Measurements from ENCODE around the gene SLC24A3.

The SLC24A3 gene

GRCh38 chr20:19310541-19310940 lies 98.1 kb downstream of the SLC24A3 start:
- DNase-seq = no peak

- DNase-seq = no peak
Observed at GRCh38 chr20:19313342-19314069, 101.1 kb downstream of the SLC24A3 start.

DNA sequence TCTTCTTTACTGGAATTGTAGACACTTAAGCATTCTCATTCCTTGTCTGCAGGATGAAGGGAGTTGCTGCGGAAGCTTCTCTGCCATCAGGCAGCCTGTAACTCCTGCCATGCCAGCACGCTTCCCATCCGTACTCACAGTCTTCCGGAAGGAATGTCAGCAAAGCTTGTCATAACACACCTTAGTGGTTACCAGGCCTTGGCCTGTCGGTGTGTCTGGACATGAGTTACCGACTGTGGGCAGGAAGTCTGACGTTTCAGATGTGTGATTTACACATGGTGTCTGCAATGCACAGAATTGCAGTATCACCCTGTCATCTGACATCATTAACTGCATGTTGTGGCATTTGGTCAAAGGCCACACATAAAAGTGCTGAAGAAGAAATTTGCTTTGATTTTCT lies 102.2 kb downstream of the SLC24A3 start:
- DNase-seq = no peak

GRCh38 chr20:19317237-19318069 lies 105.0 kb downstream of the SLC24A3 start:
- no peak for DNase-seq

DNA sequence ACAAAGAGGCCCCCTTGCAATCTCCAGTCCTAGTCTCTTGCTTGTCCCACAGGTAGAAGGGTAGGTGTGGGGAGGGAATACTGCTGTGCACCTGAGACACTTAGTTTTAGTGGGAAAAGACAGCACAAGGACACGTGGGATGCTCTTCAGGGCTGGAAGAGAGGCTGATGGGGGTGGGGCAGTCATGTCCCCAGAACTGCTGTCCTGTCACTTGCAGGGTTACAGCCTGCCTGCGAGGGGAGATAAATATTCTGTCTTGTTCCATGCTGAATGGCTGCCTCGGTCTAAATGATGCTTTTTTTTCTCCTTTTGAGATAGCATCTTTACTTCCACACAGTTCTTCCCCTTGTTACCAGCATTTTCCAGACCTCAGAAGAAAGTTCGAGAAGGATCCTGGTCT lies 106.2 kb downstream of the SLC24A3 start:
- no peak for DNase-seq

- no peak for DNase-seq
Observed at GRCh38 chr20:19320005-19320404, 107.6 kb downstream of the SLC24A3 start.

DNA sequence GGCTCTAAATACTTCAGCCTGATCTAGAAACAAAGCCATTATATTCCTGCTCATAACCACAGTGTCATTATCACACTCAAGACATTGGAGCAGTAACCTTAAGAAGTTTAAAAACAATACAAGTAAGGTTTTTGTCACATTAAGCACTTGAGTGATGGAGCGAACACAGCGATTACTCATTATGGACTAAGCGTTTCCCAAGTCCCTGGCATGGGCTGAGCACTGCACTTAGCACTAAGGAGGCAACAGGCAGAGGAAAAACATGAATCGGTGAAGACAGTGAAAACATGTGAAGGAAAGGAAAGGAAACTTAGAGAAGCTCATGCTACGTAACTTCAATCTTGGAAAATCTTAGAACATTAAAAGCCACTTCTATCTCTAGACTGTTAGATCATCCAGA lies 108.7 kb downstream of the SLC24A3 start:
- no peak for DNase-seq

DNA sequence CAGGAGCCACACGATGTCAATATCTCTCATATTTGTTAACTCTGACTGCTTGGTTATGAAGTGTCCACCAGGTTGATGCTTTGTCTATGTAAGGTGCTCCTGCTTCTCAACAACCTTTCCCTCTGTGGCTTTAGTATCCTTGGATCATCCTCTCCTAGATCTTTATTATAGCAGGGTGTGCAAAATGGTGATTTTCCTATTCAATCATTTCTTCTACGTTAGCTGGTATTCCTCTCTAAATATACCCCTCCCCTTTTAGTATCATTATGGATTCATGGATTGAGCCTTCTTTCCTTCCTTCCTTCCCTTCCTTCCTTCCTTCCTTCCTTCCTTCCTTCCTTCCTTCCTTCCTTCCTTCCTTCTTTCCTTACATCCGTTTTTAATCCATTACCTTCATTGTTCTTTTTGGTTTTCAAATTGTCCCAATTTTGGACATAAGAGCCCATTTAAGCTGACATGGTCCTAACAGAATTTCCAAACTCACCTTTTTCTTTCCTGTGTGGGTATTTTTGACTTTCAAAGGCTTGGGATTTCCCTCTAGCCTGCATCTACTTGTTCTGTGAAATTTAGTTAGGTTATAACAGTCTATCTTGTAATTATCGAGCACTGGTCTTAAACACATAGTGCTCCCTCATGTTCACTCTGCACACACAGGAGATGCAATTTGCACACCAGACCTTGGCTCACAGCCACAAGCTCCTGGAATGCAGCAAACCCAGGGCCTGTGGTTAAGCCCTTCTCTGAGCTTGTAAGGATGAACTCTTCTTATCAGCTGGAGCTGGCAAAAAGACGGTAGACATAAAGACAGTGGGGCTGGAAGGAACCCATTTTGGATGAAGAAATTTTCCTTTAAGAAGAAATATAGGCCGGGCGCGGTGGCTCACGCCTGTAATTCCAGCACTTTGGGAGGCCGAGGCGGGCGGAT lies 109.9 kb downstream of the SLC24A3 start:
- no peak for DNase-seq

DNA sequence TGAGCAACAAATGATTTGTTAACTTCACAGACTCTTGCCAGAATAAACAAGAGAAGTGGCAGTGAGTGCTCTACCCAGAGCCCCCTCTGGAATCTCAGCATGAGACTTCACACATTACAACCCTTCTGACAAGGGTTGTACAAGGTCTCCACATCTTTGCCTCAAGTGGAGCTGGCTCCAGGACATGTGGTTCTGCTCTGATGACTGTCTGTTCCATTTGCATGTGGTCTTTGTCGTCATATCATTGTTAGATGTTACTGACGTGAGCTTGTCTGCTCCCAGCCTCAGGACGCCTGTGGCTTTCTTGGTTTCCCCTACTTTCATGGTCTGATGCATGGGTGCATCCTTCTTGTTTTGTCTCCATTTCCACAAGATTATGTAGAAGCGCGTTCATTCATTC lies 115.0 kb downstream of the SLC24A3 start:
- no peak for DNase-seq

- DNase-seq = no peak
Observed at GRCh38 chr20:19328676-19329075, 116.2 kb downstream of the SLC24A3 start.

GRCh38 chr20:19330038-19330437 lies 117.6 kb downstream of the SLC24A3 start:
- no peak for DNase-seq

- no peak for DNase-seq
Observed at GRCh38 chr20:19330731-19331130, 118.3 kb downstream of the SLC24A3 start.

- no peak for DNase-seq
Observed at GRCh38 chr20:19333563-19333962, 121.1 kb downstream of the SLC24A3 start.

DNA sequence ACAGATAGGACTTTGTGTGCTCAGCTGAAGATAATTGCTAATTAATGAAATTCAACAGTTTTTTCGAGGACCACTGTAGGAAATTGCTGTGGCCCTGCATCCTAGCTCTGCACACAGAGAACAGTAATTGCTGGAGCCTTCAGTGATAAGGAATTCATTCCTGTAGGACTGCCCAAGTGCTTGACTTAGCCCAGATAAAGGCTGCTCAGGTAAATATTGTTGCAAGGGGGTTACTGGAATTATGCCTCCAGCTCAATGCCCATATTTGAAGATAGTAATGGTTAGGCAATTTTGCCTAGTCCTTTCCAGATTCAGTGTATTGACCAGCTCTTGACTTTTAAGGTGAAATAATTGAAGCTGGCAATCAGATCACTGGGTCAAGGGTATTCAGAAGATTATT lies 122.9 kb downstream of the SLC24A3 start:
- no peak for DNase-seq

GRCh38 chr20:19335916-19336315 lies 123.5 kb downstream of the SLC24A3 start:
- no peak for DNase-seq

- no peak for DNase-seq
Observed at GRCh38 chr20:19336631-19337030, 124.2 kb downstream of the SLC24A3 start.

DNA sequence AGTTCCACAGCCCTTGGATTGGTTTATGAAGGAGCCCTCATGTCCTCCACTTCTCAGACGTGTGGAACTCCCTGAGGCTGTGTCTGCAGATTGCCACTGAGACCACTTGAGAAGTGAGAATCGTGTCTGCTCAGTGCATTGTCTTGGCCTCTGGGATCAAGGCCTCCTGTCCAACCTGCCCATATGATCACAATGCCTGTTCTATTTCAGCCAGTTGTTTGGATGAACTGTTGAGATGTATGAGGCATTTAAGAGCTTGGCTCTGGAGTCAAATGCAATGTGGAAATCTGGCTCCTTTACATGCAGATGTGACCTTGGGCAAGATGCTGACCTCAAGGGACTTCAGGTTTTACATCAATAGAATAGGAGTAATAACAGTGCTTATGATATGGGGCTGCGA lies 125.9 kb downstream of the SLC24A3 start:
- no peak for DNase-seq

GRCh38 chr20:19338960-19339359 lies 126.5 kb downstream of the SLC24A3 start:
- DNase-seq = no peak

GRCh38 chr20:19341348-19342053 lies 129.1 kb downstream of the SLC24A3 start:
- DNase-seq = no peak

GRCh38 chr20:19344341-19344740 lies 131.9 kb downstream of the SLC24A3 start:
- no peak for DNase-seq

GRCh38 chr20:19347943-19348456 lies 135.6 kb downstream of the SLC24A3 start:
- DNase-seq = no peak

- no peak for DNase-seq
Observed at GRCh38 chr20:19348582-19348981, 136.1 kb downstream of the SLC24A3 start.
